ENCODE data around the gene FANCL.
A peak's percentile ranks its signal among the peaks of the same experiment; 100 is the strongest.
"Not testable (repeated sequence)": the region's sequence is repeated elsewhere in the genome, so short reads cannot be mapped to it uniquely, and the experiment has no call there.

Gene FANCL

GRCh38 chr2:58240670-58241545 lies at the start of gene FANCL:
TSS of gene FANCL (minus strand) at chr2:58241325. CDS start at chr2:58241313, 12 bp downstream.
- peak; percentile 96 for DNase-seq

GRCh38 chr2:58289029-58289428 lies 47.9 kb upstream of the FANCL start:
- DNase-seq, result no peak

GRCh38 chr2:58283931-58284330 lies 42.8 kb upstream of the FANCL start:
- no peak for DNase-seq

GRCh38 chr2:58275144-58275543 lies 34.0 kb upstream of the FANCL start:
- DNase-seq, result not testable (repeated sequence)

GRCh38 chr2:58271826-58272225 lies 30.7 kb upstream of the FANCL start:
- DNase-seq, result no peak

GRCh38 chr2:58268685-58269084 lies 27.6 kb upstream of the FANCL start:
- no peak for DNase-seq

GRCh38 chr2:58266211-58266610 lies 25.1 kb upstream of the FANCL start:
- no peak for DNase-seq

- DNase-seq, result no peak
Observed at GRCh38 chr2:58261209-58261608, 20.1 kb upstream of the FANCL start.

- not testable (repeated sequence) for DNase-seq
Observed at GRCh38 chr2:58258456-58258855, 17.3 kb upstream of the FANCL start.

GRCh38 chr2:58251331-58252201 lies 10.4 kb upstream of the FANCL start:
- not testable (repeated sequence) for DNase-seq

GRCh38 chr2:58241546-58241864 lies 380 bp upstream of the FANCL start:
- no peak for DNase-seq

- no peak for DNase-seq
Observed at GRCh38 chr2:58239243-58239925, 1.7 kb downstream of the FANCL start.

GRCh38 chr2:58237741-58238140 lies 3.4 kb downstream of the FANCL start:
- DNase-seq, result peak; percentile 19

GRCh38 chr2:58235984-58236383 lies 5.1 kb downstream of the FANCL start:
- DNase-seq, result no peak

- no peak for DNase-seq
Observed at GRCh38 chr2:58235170-58235569, 6.0 kb downstream of the FANCL start.

GRCh38 chr2:58228299-58228698 lies 12.8 kb downstream of the FANCL start:
- DNase-seq, result no peak

GRCh38 chr2:58227171-58227917 lies 13.8 kb downstream of the FANCL start:
- DNase-seq, result no peak

- no peak for DNase-seq
Observed at GRCh38 chr2:58221909-58222308, 19.2 kb downstream of the FANCL start.

GRCh38 chr2:58215429-58215828 lies 25.7 kb downstream of the FANCL start:
- DNase-seq, result no peak

GRCh38 chr2:58210951-58211568 lies 30.1 kb downstream of the FANCL start:
- not testable (repeated sequence) for DNase-seq

GRCh38 chr2:58207189-58207588 lies 33.9 kb downstream of the FANCL start:
- peak; percentile 2 for DNase-seq

GRCh38 chr2:58206785-58207184 lies 34.3 kb downstream of the FANCL start:
- no peak for DNase-seq
